NB4 (cell line): ENCODE measurements around the gene BICD1.

Experiments used
- CTCF ChIP-seq: IDR thresholded peaks from one replicate; pipeline ENCODE4 v1.5.1; 2012; ENCODE audit warnings: low read depth, low read length
- POLR2A ChIP-seq: IDR thresholded peaks from 2 replicates; pipeline ENCODE4 v1.6.1; 2011; ENCODE audit warnings: mild to moderate bottlenecking; ENCODE audit not compliant: insufficient read length; ENCODE audit errors: extremely low read depth

GRCh38 chr12:32290411-32290810 is 183.8 kb downstream of the BICD1 start:
- TF ChIP-seq CTCF (no peak), POLR2A (no peak)
